HL-60 (cell line): Measurements from ENCODE around the gene ACR.

Source experiments
- DNase-seq, 2 experiments: peaks; one replicate each; pipeline ENCODE4 v3.0.0-alpha.2; 2010 to 2020; ENCODE audit warnings: low read depth in 1 of 2, low spot score in 1 of 2
- H3K27ac ChIP-seq: fragments of 250-450 bp; sonication (Bioruptor Pico); replicated peaks from 2 replicates; pipeline ENCODE4 v1.5.1; 2020; ENCODE audit warnings: mild to moderate bottlenecking, moderate library complexity
- H3K27me3 ChIP-seq: fragments of 250-450 bp; sonication (Bioruptor Pico); 2 replicates; pipeline ENCODE4 v1.5.1; 2021; ENCODE audit warnings: mild to moderate bottlenecking, moderate library complexity; ENCODE audit not compliant: insufficient read depth, poor library complexity, severe bottlenecking
- H3K4me3 ChIP-seq: replicated peaks from 2 replicates; pipeline ENCODE4 v1.5.1; 2011; ENCODE audit warnings: mild to moderate bottlenecking, control low read depth, low read length; ENCODE audit not compliant: insufficient read depth
- CTCF ChIP-seq: IDR thresholded peaks from one replicate; pipeline ENCODE4 v1.5.1; 2011; ENCODE audit warnings: low read length, control low read depth, inconsistent platforms; ENCODE audit not compliant: insufficient read depth
- GABPA ChIP-seq: IDR thresholded peaks from 2 replicates; pipeline ENCODE4 v1.6.1; 2012; ENCODE audit warnings: low read depth
- POLR2AphosphoS5 ChIP-seq: IDR thresholded peaks from 2 replicates; pipeline ENCODE4 v1.6.1; 2012; ENCODE audit warnings: low read depth
- REST ChIP-seq: IDR thresholded peaks from 2 replicates; pipeline ENCODE4 v1.6.1; 2012; ENCODE audit warnings: low read depth; ENCODE audit not compliant: insufficient replicate concordance
- SPI1 ChIP-seq: IDR thresholded peaks from 2 replicates; pipeline ENCODE4 v1.6.1; 2012; ENCODE audit warnings: low read depth, mild to moderate bottlenecking, borderline replicate concordance

ACR gene

GRCh38 chr22:50734986-50735738 lies 2.8 kb upstream of the ACR start:
- no peak for DNase-seq
- TF ChIP-seq POLR2AphosphoS5 (no peak), CTCF (no peak), SPI1 (no peak), REST (no peak), GABPA (no peak)
- Histone ChIP-seq H3K4me3 (no peak overlapping the region), H3K27ac (no peak overlapping the region), H3K27me3 (no peaks in the 10 kb centered on the region)

GRCh38 chr22:50735739-50736030 lies 2.3 kb upstream of the ACR start:
- H3K27ac ChIP-seq: no peak overlapping the region
- TF ChIP-seq REST: no peak
- no peak for TF ChIP-seq SPI1
- TF ChIP-seq GABPA: no peak
- no peak for TF ChIP-seq POLR2AphosphoS5
- no peak for TF ChIP-seq CTCF
- H3K4me3 ChIP-seq: no peak overlapping the region
- DNase-seq: no peak
- no peaks in the 10 kb centered on the region for H3K27me3 ChIP-seq

GRCh38 chr22:50738649-50739227 lies 734 bp downstream of the ACR start:
- TF ChIP-seq REST: no peak
- no peak for TF ChIP-seq CTCF
- TF ChIP-seq POLR2AphosphoS5: no peak
- no peak for TF ChIP-seq GABPA
- no peak for TF ChIP-seq SPI1
- H3K27ac ChIP-seq: no peak overlapping the region
- no peak overlapping the region for H3K4me3 ChIP-seq
- no peak for DNase-seq
- no peaks in the 10 kb centered on the region for H3K27me3 ChIP-seq
